GM19324 (cell line): ENCODE data around the gene KIAA0513.

Source experiments
- ATAC-seq: cut with Tn5 transposase; IDR thresholded peaks from one replicate; pipeline ENCODE4 v1.9.1; 2021; ENCODE audit warnings: mild to moderate bottlenecking, moderate library complexity; ENCODE audit not compliant: unreplicated experiment, low FRiP score

Gene KIAA0513

GRCh38 chr16:85142129-85142513 lies 114.5 kb downstream of the KIAA0513 start:
- ATAC-seq = no peak

DNA sequence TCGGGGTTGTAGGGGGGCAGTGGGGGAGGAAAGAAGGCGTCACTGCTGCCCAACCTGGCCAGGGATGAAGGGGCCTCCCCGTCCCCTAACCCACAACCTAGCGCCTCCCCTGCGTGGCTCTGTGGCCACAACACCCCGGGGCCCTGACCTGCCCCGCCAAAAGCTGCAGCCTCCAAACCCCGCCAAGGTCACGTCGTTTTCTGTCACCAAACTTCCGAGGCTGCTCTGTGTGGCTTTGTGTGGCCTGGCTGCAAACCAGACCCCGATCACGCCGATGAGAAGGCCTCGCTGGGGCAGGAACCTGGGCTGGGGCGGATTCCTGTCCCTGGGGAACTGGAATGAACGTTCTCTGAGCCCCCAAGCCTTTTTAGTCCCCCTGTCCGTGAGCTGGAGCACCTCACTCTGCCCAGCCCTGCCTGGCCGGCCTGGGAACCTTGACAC lies 115.2 kb downstream of the KIAA0513 start:
- no peak for ATAC-seq
